ENCODE results near the gene ENG. TPM values are rescaled to one million over a fixed set of nuclear protein-coding genes. Genes with fewer than 3 reads are reported as not detected.

Gene ENG
- total RNA-seq, 1 donor from 2014 or later, result 2.4 TPM

GRCh38 chr9:127887792-127888191 is 33.3 kb upstream of the ENG start:
- TF ChIP-seq CTCF (IDR thresholded peaks at IDR 0.05; ENCODE audit: insufficient read depth, low read length, severe bottlenecking), result peak; percentile 16
- FAIRE-seq (peak; percentile 98), DNase-seq (ENCODE audit: low read depth) (no peak)
- Histone ChIP-seq H3K36me3 (ENCODE audit: control insufficient read depth, insufficient read depth, low read length) (peaks cover 21% of the 10 kb centered on the region), H3K27me3 (ENCODE audit: control insufficient read depth, insufficient read depth, low read length) (no peaks in the 10 kb centered on the region), H3K4me3 (ENCODE audit: low read depth, low read length) (no peak overlapping the region)

DNA sequence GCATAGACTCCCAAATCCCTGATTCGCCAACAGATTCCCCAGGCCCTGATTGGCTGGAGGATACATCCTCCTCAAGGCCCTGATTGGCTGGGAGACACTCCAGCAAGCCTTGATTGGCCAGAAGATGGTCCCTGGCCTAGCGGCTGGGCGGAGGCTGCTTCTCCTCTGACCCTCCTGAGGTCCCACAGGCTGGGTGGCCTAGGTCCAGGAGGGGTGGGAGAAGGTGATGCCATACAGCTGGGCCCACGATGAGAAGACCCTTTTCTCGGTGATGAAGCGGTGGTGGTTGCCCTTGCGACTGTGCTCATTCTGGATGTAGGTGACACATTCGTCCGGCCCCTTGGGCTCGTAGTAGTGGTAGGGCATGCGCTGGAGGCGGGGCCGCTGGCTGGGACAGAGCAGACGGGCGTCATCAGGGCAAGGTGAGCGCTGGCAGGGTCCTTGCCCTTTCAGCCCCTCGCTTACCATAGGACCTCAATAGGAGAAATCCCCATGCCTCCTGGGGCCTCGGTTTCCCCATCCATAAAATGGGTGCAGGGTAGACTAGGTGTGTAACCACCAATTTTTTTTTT is 32.0 kb upstream of the ENG start:
- no peak overlapping the region for H3K4me3 ChIP-seq (ENCODE audit: low read depth, low read length)
- TF ChIP-seq CTCF (IDR thresholded peaks at IDR 0.05; ENCODE audit: insufficient read depth, low read length, severe bottlenecking), result no peak
- DNase-seq (ENCODE audit: low read depth) (no peak), FAIRE-seq (no peak)
- no peaks in the 10 kb centered on the region for H3K27me3 ChIP-seq (ENCODE audit: control insufficient read depth, insufficient read depth, low read length)
- peaks cover 19% of the 10 kb centered on the region for H3K36me3 ChIP-seq (ENCODE audit: control insufficient read depth, insufficient read depth, low read length)

DNA sequence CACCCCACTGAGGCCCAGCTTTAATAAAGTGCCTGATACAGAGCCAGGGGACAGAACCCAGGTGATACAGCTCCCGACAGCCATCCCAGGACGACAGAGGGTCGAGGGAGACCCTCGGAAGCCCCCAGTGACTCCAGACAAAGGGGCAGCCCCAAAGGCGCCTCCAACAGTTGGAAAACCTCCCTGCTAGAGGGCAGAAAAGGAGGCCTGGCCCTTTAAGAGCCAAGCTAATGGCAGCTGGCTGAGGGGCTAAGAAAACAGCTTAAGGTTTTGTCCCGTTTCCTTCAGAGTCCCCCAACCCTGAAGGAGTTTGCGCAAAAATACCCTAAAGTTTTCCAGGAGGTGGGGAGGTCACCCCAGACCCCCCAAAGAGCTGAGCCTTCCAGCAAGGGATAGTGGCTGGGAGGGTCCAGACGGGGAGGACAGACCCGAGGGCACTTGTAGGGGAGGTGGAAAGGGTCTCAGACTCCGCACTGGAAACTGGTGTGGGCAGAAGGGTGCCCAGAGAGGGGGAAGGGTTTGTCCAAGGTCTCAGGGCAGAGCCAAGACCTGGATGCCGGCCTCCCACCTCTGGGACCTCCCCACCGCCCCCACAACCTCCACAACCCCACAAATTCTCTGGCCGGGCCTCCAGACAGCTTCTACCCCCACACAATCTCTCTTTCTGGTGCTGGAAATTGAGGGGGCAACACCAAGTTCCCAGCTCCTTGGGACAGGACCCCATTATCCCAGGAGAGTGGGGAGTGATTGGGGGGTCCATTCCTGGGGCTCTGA is 31.2 kb upstream of the ENG start:
- TF ChIP-seq CTCF (IDR thresholded peaks at IDR 0.05; ENCODE audit: insufficient read depth, low read length, severe bottlenecking), result no peak
- no peaks in the 10 kb centered on the region for H3K27me3 ChIP-seq (ENCODE audit: control insufficient read depth, insufficient read depth, low read length)
- FAIRE-seq, result no peak
- no peak overlapping the region for H3K4me3 ChIP-seq (ENCODE audit: low read depth, low read length)
- peaks cover 16% of the 10 kb centered on the region for H3K36me3 ChIP-seq (ENCODE audit: control insufficient read depth, insufficient read depth, low read length)
- no peak for DNase-seq (ENCODE audit: low read depth)

DNA sequence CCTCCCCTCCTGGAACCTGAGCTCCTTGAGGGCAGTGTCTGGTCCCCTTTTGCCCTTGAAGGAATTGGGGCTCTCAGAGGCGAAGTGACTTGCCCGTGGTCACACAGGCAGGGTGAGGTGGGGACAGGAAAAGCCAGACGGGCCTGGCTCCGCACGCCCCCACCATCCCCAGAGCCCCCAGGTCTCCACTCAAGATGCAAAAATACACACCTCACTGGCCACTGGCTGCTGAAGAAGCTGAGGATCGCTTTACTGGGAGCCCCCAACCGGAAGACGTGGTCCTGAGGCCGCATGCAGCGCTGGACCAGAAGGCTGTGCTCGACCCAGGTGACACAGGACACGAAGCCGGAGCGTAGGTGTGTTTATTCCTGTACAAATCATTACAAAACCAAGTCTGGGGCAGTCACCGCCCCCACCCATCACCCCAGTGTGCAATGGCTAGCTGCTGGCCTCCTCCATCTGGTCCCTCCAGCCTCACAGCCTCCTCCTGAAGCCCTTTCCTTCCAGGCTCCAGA is 30.6 kb upstream of the ENG start:
- FAIRE-seq (no peak), DNase-seq (ENCODE audit: low read depth) (no peak)
- no peak for TF ChIP-seq CTCF (IDR thresholded peaks at IDR 0.05; ENCODE audit: insufficient read depth, low read length, severe bottlenecking)
- Histone ChIP-seq H3K36me3 (ENCODE audit: control insufficient read depth, insufficient read depth, low read length) (peaks cover 9% of the 10 kb centered on the region), H3K4me3 (ENCODE audit: low read depth, low read length) (no peak overlapping the region), H3K27me3 (ENCODE audit: control insufficient read depth, insufficient read depth, low read length) (no peaks in the 10 kb centered on the region)

- H3K4me3 ChIP-seq (ENCODE audit: low read depth, low read length), result no peak overlapping the region
- FAIRE-seq (no peak), DNase-seq (ENCODE audit: low read depth) (no peak)
- no peaks in the 10 kb centered on the region for H3K27me3 ChIP-seq (ENCODE audit: control insufficient read depth, insufficient read depth, low read length)
- peaks cover 9% of the 10 kb centered on the region for H3K36me3 ChIP-seq (ENCODE audit: control insufficient read depth, insufficient read depth, low read length)
- no peak for TF ChIP-seq CTCF (IDR thresholded peaks at IDR 0.05; ENCODE audit: insufficient read depth, low read length, severe bottlenecking)
Observed at GRCh38 chr9:127884427-127884911, 30.0 kb upstream of the ENG start.

Data from bronchial epithelial cell (primary cell).